ENCODE measurements around the gene ASPSCR1. TPM values are rescaled to one million over a fixed set of nuclear protein-coding genes. Genes with fewer than 3 reads are reported as not detected.

ASPSCR1 gene
- total and polyA plus RNA-seq, 2 of the 13 experiments (the other 11 are each of a cell fraction or from before 2014, with no cell fraction given): 274 to 314 TPM

DNA sequence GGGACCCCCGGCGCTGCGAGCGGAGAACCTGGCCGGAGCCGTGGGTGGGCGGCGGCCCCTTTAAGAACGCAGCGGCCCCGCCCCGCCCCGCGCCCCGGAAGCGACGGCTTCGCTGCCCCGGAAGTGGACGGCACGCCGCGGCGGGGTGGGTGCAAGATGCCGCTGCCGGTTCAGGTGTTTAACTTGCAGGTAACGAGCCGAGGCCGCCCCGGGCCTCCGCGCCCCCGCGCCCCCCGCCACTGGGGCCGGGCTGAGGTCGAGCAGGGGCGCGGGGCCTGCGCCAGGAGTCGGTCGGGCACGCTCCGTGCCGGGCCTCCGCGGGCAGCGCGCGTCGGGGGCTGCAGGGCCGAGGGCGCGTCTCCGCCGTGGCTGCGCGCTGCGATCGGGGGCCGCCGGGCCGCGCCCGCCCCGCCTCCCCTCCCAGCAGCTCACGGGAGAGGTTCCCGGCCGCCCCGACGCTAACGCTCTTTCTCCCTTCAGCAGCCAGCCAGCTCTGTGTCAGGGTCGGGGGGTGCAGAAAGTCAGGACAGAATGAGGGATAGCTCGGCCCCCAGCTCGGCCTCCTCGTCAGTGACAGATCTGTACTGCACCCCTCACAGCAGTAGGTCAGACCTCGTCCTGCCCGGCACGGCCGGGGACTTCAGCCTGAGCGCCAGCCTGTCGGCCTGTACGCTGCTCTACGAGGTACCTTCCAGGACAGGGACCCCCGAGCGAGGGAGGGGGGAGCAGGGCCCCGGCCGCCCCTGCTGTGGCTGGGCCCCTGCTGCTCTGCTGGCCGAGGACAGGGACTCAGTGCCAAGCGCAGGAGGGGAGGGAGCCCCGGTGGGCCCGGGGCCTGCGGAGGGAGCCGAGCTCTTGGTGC lies 74.6 kb downstream of the ASPSCR1 start, which contains the start of the genes GPS1 and RFNG (continued):
- TF ChIP-seq KDM3A (CRISPR knock-in tag; IDR thresholded peaks at IDR 0.05; ENCODE audit: low read depth): 0 out of 2 replicates have a peak, but pooled peaks have one; percentile 24
- TF ChIP-seq, protein P1, sequence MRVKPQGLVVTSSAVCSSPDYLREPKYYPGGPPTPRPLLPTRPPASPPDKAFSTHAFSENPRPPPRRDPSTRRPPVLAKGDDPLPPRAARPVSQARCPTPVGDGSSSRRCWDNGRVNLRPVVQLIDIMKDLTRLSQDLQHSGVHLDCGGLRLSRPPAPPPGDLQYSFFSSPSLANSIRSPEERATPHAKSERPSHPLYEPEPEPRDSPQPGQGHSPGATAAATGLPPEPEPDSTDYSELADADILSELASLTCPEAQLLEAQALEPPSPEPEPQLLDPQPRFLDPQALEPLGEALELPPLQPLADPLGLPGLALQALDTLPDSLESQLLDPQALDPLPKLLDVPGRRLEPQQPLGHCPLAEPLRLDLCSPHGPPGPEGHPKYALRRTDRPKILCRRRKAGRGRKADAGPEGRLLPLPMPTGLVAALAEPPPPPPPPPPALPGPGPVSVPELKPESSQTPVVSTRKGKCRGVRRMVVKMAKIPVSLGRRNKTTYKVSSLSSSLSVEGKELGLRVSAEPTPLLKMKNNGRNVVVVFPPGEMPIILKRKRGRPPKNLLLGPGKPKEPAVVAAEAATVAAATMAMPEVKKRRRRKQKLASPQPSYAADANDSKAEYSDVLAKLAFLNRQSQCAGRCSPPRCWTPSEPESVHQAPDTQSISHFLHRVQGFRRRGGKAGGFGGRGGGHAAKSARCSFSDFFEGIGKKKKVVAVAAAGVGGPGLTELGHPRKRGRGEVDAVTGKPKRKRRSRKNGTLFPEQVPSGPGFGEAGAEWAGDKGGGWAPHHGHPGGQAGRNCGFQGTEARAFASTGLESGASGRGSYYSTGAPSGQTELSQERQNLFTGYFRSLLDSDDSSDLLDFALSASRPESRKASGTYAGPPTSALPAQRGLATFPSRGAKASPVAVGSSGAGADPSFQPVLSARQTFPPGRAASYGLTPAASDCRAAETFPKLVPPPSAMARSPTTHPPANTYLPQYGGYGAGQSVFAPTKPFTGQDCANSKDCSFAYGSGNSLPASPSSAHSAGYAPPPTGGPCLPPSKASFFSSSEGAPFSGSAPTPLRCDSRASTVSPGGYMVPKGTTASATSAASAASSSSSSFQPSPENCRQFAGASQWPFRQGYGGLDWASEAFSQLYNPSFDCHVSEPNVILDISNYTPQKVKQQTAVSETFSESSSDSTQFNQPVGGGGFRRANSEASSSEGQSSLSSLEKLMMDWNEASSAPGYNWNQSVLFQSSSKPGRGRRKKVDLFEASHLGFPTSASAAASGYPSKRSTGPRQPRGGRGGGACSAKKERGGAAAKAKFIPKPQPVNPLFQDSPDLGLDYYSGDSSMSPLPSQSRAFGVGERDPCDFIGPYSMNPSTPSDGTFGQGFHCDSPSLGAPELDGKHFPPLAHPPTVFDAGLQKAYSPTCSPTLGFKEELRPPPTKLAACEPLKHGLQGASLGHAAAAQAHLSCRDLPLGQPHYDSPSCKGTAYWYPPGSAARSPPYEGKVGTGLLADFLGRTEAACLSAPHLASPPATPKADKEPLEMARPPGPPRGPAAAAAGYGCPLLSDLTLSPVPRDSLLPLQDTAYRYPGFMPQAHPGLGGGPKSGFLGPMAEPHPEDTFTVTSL (CRISPR knock-in tag; IDR thresholded peaks at IDR 0.05; ENCODE audit: borderline replicate concordance): no peak
- TF ChIP-seq, protein P2, sequence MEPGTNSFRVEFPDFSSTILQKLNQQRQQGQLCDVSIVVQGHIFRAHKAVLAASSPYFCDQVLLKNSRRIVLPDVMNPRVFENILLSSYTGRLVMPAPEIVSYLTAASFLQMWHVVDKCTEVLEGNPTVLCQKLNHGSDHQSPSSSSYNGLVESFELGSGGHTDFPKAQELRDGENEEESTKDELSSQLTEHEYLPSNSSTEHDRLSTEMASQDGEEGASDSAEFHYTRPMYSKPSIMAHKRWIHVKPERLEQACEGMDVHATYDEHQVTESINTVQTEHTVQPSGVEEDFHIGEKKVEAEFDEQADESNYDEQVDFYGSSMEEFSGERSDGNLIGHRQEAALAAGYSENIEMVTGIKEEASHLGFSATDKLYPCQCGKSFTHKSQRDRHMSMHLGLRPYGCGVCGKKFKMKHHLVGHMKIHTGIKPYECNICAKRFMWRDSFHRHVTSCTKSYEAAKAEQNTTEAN (CRISPR knock-in tag; conservative IDR thresholded peaks at IDR 0.05): 0 out of 2 replicates have a peak, but pooled peaks have one; percentile 7
- TF ChIP-seq MYC (CRISPR knock-in tag; IDR thresholded peaks at IDR 0.05; ENCODE audit: borderline replicate concordance): peak; percentile 34; the same call in 1 of the 2 replicates
- peak; percentile 73 for TF ChIP-seq SP2 (CRISPR knock-in tag; IDR thresholded peaks at IDR 0.05)
- TF ChIP-seq SMARCC2 (IDR thresholded peaks at IDR 0.05): no peak
- TF ChIP-seq ZNF329 (CRISPR knock-in tag; IDR thresholded peaks at IDR 0.05; ENCODE audit: low read depth): peak; percentile 41; the same call in 1 of the 2 replicates
- TF ChIP-seq, protein P3, sequence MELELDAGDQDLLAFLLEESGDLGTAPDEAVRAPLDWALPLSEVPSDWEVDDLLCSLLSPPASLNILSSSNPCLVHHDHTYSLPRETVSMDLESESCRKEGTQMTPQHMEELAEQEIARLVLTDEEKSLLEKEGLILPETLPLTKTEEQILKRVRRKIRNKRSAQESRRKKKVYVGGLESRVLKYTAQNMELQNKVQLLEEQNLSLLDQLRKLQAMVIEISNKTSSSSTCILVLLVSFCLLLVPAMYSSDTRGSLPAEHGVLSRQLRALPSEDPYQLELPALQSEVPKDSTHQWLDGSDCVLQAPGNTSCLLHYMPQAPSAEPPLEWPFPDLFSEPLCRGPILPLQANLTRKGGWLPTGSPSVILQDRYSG (CRISPR knock-in tag; IDR thresholded peaks at IDR 0.05): no peak
- TF ChIP-seq, protein P4, sequence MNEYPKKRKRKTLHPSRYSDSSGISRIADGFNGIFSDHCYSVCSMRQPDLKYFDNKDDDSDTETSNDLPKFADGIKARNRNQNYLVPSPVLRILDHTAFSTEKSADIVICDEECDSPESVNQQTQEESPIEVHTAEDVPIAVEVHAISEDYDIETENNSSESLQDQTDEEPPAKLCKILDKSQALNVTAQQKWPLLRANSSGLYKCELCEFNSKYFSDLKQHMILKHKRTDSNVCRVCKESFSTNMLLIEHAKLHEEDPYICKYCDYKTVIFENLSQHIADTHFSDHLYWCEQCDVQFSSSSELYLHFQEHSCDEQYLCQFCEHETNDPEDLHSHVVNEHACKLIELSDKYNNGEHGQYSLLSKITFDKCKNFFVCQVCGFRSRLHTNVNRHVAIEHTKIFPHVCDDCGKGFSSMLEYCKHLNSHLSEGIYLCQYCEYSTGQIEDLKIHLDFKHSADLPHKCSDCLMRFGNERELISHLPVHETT (CRISPR knock-in tag; conservative IDR thresholded peaks at IDR 0.05): peak; percentile 57; the same call in 1 of the 2 replicates
- TF ChIP-seq PHF8 (CRISPR knock-in tag; IDR thresholded peaks at IDR 0.05): peak; percentile 1; the same call in 1 of the 2 replicates
- TF ChIP-seq RAD21 (CRISPR knock-in tag; IDR thresholded peaks at IDR 0.05): peak; percentile 54; the same call in 1 of the 2 replicates
- TF ChIP-seq, protein P5, sequence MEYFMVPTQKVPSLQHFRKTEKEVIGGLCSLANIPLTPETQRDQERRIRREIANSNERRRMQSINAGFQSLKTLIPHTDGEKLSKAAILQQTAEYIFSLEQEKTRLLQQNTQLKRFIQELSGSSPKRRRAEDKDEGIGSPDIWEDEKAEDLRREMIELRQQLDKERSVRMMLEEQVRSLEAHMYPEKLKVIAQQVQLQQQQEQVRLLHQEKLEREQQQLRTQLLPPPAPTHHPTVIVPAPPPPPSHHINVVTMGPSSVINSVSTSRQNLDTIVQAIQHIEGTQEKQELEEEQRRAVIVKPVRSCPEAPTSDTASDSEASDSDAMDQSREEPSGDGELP (IDR thresholded peaks at IDR 0.05; ENCODE audit: borderline replicate concordance, low read depth): peak; percentile 49; the same call in 1 of the 2 replicates
- peak; percentile 79 for TF ChIP-seq AGO1 (IDR thresholded peaks at IDR 0.05; ENCODE audit: low read depth, low read length, poor library complexity, severe bottlenecking)
- TF ChIP-seq, protein P6, sequence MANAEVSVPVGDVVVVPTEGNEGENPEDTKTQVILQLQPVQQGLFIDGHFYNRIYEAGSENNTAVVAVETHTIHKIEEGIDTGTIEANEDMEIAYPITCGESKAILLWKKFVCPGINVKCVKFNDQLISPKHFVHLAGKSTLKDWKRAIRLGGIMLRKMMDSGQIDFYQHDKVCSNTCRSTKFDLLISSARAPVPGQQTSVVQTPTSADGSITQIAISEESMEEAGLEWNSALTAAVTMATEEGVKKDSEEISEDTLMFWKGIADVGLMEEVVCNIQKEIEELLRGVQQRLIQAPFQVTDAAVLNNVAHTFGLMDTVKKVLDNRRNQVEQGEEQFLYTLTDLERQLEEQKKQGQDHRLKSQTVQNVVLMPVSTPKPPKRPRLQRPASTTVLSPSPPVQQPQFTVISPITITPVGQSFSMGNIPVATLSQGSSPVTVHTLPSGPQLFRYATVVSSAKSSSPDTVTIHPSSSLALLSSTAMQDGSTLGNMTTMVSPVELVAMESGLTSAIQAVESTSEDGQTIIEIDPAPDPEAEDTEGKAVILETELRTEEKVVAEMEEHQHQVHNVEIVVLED (CRISPR knock-in tag; IDR thresholded peaks at IDR 0.05; ENCODE audit: borderline replicate concordance): peak; percentile 88
